CMK (cell line): ENCODE measurements around the gene METTL22.
"Not testable (repeated sequence)": the region's sequence is repeated elsewhere in the genome, so short reads cannot be mapped to it uniquely, and the experiment has no call there.

ENCODE experiments used
- DNase-seq: peaks from one replicate; pipeline ENCODE4 v3.0.0-alpha.2; 2010; ENCODE audit warnings: low read depth

METTL22 gene

GRCh38 chr16:8632675-8633182 lies 11.2 kb downstream of the METTL22 start:
- DNase-seq, result peak; percentile 63

- DNase-seq, result no peak
Measured at GRCh38 chr16:8634991-8635736, 13.7 kb downstream of the METTL22 start.

GRCh38 chr16:8639694-8640093 lies 18.2 kb downstream of the METTL22 start:
- no peak for DNase-seq

- no peak for DNase-seq
Measured at GRCh38 chr16:8641671-8642070, 20.2 kb downstream of the METTL22 start.

GRCh38 chr16:8642146-8642545 lies 20.6 kb downstream of the METTL22 start:
- peak; percentile 68 for DNase-seq

GRCh38 chr16:8644211-8645140 lies 23.0 kb downstream of the METTL22 start:
- DNase-seq, result peak; percentile 57

- no peak for DNase-seq
Measured at GRCh38 chr16:8645141-8645521, 23.6 kb downstream of the METTL22 start.

GRCh38 chr16:8645831-8646230 lies 24.3 kb downstream of the METTL22 start:
- no peak for DNase-seq

- peak; percentile 44 for DNase-seq
Measured at GRCh38 chr16:8646326-8647053, 25.0 kb downstream of the METTL22 start.

- DNase-seq, result no peak
Measured at GRCh38 chr16:8647721-8648318, 26.3 kb downstream of the METTL22 start.

GRCh38 chr16:8648877-8649276 lies 27.4 kb downstream of the METTL22 start:
- no peak for DNase-seq

GRCh38 chr16:8649829-8650554 lies 28.5 kb downstream of the METTL22 start:
- DNase-seq, result no peak

GRCh38 chr16:8651958-8652357 lies 30.5 kb downstream of the METTL22 start:
- DNase-seq, result not testable (repeated sequence)

- peak; percentile 43 for DNase-seq
Measured at GRCh38 chr16:8655184-8655717, 33.8 kb downstream of the METTL22 start.

GRCh38 chr16:8656376-8656775 lies 34.9 kb downstream of the METTL22 start:
- DNase-seq, result no peak

- no peak for DNase-seq
Measured at GRCh38 chr16:8660841-8661301, 39.4 kb downstream of the METTL22 start.

- no peak for DNase-seq
Measured at GRCh38 chr16:8661703-8662102, 40.2 kb downstream of the METTL22 start.

GRCh38 chr16:8663192-8664089 lies 41.9 kb downstream of the METTL22 start:
- DNase-seq, result no peak

- DNase-seq, result no peak
Measured at GRCh38 chr16:8665529-8665928, 44.0 kb downstream of the METTL22 start.

GRCh38 chr16:8667492-8667891 lies 46.0 kb downstream of the METTL22 start:
- no peak for DNase-seq
